ENCODE data around the gene CLIP2.

DNA sequence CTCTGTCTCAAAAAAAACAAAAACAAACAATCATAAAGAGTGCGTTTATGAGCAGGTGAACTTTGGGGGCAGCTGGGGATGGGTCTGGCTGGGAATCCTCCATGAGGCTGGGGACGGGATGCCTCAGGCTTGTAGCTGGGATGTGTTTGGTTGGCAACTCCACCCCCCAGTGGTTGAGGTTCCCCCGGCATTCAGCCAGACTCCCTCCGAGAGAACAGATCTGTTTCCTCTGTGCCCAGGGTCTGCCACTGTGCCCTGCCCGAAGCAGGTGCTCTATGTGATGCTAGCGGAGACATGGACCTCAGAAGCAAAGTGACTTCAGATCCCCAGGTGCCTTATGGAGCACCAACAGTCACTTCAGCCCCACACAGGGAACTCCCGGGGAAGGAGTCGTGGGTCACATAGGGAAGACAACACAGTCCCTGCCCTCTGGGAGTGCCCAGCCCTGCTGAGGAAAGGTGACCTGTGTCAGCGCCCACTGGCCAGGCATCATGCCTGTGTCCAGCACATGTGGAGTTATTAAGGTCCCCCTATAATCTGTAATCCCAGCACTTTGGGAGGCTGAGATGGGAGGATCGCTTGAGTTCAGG is 135.2 kb downstream of the CLIP2 start:
- TF ChIP-seq, protein P1, sequence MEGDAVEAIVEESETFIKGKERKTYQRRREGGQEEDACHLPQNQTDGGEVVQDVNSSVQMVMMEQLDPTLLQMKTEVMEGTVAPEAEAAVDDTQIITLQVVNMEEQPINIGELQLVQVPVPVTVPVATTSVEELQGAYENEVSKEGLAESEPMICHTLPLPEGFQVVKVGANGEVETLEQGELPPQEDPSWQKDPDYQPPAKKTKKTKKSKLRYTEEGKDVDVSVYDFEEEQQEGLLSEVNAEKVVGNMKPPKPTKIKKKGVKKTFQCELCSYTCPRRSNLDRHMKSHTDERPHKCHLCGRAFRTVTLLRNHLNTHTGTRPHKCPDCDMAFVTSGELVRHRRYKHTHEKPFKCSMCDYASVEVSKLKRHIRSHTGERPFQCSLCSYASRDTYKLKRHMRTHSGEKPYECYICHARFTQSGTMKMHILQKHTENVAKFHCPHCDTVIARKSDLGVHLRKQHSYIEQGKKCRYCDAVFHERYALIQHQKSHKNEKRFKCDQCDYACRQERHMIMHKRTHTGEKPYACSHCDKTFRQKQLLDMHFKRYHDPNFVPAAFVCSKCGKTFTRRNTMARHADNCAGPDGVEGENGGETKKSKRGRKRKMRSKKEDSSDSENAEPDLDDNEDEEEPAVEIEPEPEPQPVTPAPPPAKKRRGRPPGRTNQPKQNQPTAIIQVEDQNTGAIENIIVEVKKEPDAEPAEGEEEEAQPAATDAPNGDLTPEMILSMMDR (conservative IDR thresholded peaks at IDR 0.05 in 1 of 2, IDR thresholded peaks at IDR 0.05 in 1 of 2; ENCODE audit: extremely low read depth in 1 of 2, insufficient read depth in 1 of 2, low read depth in 1 of 2, low read length in 2 of 2), result no peak
- no peak for TF ChIP-seq EZH2 (IDR thresholded peaks at IDR 0.05; ENCODE audit: borderline replicate concordance, low read length)
